Head of caudate nucleus (tissue), 42 donors: ENCODE measurements around the gene NXPH1.

Source experiments
- DNase-seq, 42 donors: peaks; one replicate each; pipeline versions ENCODE4 v3.0.0 to v3.0.0-alpha.2; 2020 to 2021; ENCODE audit warnings: mixed read lengths in 7 of 42
- intact Hi-C: fragments of 100-400 bp; cut with DNase I; formaldehyde crosslinking; loops from one replicate; pipeline ENCODE4 v1.15.0; 2022

Gene NXPH1

GRCh38 chr7:8761731-8762130, 328.3 kb downstream of the NXPH1 start:
- no peak for DNase-seq
- intact Hi-C loops = no loop called here

- intact Hi-C loops = no loop called here
- DNase-seq = no peak
These were observed 329.4 kb downstream of the NXPH1 start for GRCh38 chr7:8762803-8763202.

GRCh38 chr7:8765374-8765773, 332.0 kb downstream of the NXPH1 start:
- intact Hi-C loops = no loop called here
- no peak for DNase-seq

GRCh38 chr7:8773518-8773917, 340.1 kb downstream of the NXPH1 start:
- no peak for DNase-seq
- intact Hi-C loops = no loop called here

- intact Hi-C loops = no loop called here
- DNase-seq = no peak
These were observed 345.1 kb downstream of the NXPH1 start for GRCh38 chr7:8778459-8778858.

GRCh38 chr7:8781166-8781565, 347.8 kb downstream of the NXPH1 start:
- intact Hi-C loops = no loop called here
- DNase-seq = no peak

GRCh38 chr7:8783229-8783628, 349.8 kb downstream of the NXPH1 start:
- no peak for DNase-seq
- intact Hi-C loops = no loop called here

GRCh38 chr7:8785081-8785480, 351.7 kb downstream of the NXPH1 start:
- intact Hi-C loops = no loop called here
- DNase-seq = no peak

GRCh38 chr7:8800986-8801385, 367.6 kb downstream of the NXPH1 start:
- intact Hi-C loops = no loop called here
- no peak for DNase-seq
